Brain pericyte (primary cell): ENCODE results near the gene ZNF662.

ENCODE experiments used
- DNase-seq: peaks from one replicate; pipeline ENCODE4 v3.0.0-alpha.2; 2012; ENCODE audit warnings: low read depth, low spot score

ZNF662 gene

GRCh38 chr3:42936157-42936981 is 30.4 kb downstream of the ZNF662 start:
- peak; percentile 10 for DNase-seq

- no peak for DNase-seq
These were observed 31.4 kb downstream of the ZNF662 start for GRCh38 chr3:42937334-42937733.

GRCh38 chr3:42942693-42943092 is 36.8 kb downstream of the ZNF662 start:
- no peak for DNase-seq

GRCh38 chr3:42946050-42946449 is 40.1 kb downstream of the ZNF662 start:
- DNase-seq = no peak

GRCh38 chr3:42957573-42957972 is 51.6 kb downstream of the ZNF662 start:
- DNase-seq = no peak

GRCh38 chr3:42960282-42960681 is 54.3 kb downstream of the ZNF662 start:
- no peak for DNase-seq

GRCh38 chr3:42960786-42961185 is 54.8 kb downstream of the ZNF662 start:
- no peak for DNase-seq

- DNase-seq = no peak
These were observed 55.7 kb downstream of the ZNF662 start for GRCh38 chr3:42961633-42962032.

GRCh38 chr3:42963269-42963668 is 57.3 kb downstream of the ZNF662 start:
- DNase-seq = no peak

- DNase-seq = no peak
These were observed 58.3 kb downstream of the ZNF662 start for GRCh38 chr3:42964266-42964665.
